Liver (tissue), 9 donors: ENCODE results near the gene XAB2. TPM values are rescaled to one million over a fixed set of nuclear protein-coding genes. Genes with fewer than 3 reads are reported as not detected.

Experiments
- DNase-seq: peaks from one replicate; pipeline ENCODE4 v3.0.0-alpha.2; 2017; ENCODE audit warnings: low spot score
- H3K27ac ChIP-seq, 2 donors: one replicate each; pipeline ENCODE4 v1.7.0; 2013; ENCODE audit warnings: inconsistent platforms in 2 of 2, low read length in 2 of 2, control low read depth in 1 of 2, low read depth in 1 of 2, mild to moderate bottlenecking in 1 of 2
- H3K27me3 ChIP-seq, 4 donors: one replicate each; pipeline versions ENCODE4 v1.6.1 to v1.7.0; 2013; ENCODE audit warnings: low read length in 3 of 4, inconsistent platforms in 1 of 4, mild to moderate bottlenecking in 1 of 4, moderate library complexity in 1 of 4; ENCODE audit not compliant: control insufficient read depth in 4 of 4, insufficient read depth in 4 of 4
- H3K36me3 ChIP-seq, 4 donors: one replicate each; pipeline versions ENCODE4 v1.6.1 to v1.7.0; 2013; ENCODE audit warnings: low read length in 3 of 4, mild to moderate bottlenecking in 3 of 4, low read depth in 1 of 4, moderate library complexity in 1 of 4; ENCODE audit not compliant: control insufficient read depth in 4 of 4, insufficient read depth in 3 of 4
- H3K4me1 ChIP-seq, 4 donors: one replicate each; pipeline versions ENCODE4 v1.6.1 to v1.7.0; 2013; ENCODE audit warnings: low read length in 3 of 4, mild to moderate bottlenecking in 3 of 4, moderate library complexity in 1 of 4; ENCODE audit not compliant: control insufficient read depth in 4 of 4, insufficient read depth in 4 of 4
- H3K4me3 ChIP-seq, 3 donors: one replicate each; pipeline versions ENCODE4 v1.6.1 to v1.7.0; 2013; ENCODE audit warnings: low read length in 3 of 3, control low read depth in 1 of 3, low read depth in 1 of 3, mild to moderate bottlenecking in 1 of 3
- H3K9ac ChIP-seq, 2 donors: one replicate each; pipeline ENCODE4 v1.7.0; 2013; ENCODE audit warnings: low read length in 2 of 2, mild to moderate bottlenecking in 2 of 2, moderate library complexity in 2 of 2, control low read depth in 1 of 2, low read depth in 1 of 2
- H3K9me3 ChIP-seq, 4 donors: one replicate each; pipeline versions ENCODE4 v1.6.1 to v1.7.0; 2013; ENCODE audit warnings: low read length in 3 of 4; ENCODE audit not compliant: control insufficient read depth in 4 of 4
- ATF3 ChIP-seq: IDR thresholded peaks from 2 replicates; pipeline ENCODE4 v1.6.1; 2016; ENCODE audit warnings: antibody characterized with exemption
- EGR1 ChIP-seq, 2 donors: IDR thresholded peaks; 2 replicates each; pipeline ENCODE4 v1.6.1; 2016 to 2018; ENCODE audit warnings: antibody characterized with exemption in 2 of 2, low read depth in 2 of 2
- FOXA1 ChIP-seq: IDR thresholded peaks from 2 replicates; pipeline ENCODE4 v1.6.1; 2016; ENCODE audit warnings: antibody characterized with exemption
- FOXA2 ChIP-seq: IDR thresholded peaks from 2 replicates; pipeline ENCODE4 v1.6.1; 2016; ENCODE audit warnings: antibody characterized with exemption
- HNF4A ChIP-seq, 2 donors: conservative IDR thresholded peaks; 2 replicates each; pipeline ENCODE4 v1.6.1; 2016; ENCODE audit warnings: antibody characterized with exemption in 2 of 2, mild to moderate bottlenecking in 2 of 2
- JUND ChIP-seq, 2 donors: IDR thresholded peaks; 2 replicates each; pipeline ENCODE4 v1.6.1; 2016; ENCODE audit warnings: antibody characterized with exemption in 2 of 2
- MAX ChIP-seq: IDR thresholded peaks from 2 replicates; pipeline ENCODE4 v1.6.1; 2016; ENCODE audit warnings: antibody characterized with exemption
- NR2F2 ChIP-seq: IDR thresholded peaks from 2 replicates; pipeline ENCODE4 v1.6.1; 2016; ENCODE audit warnings: antibody characterized with exemption
- RAD21 ChIP-seq, 2 donors: IDR thresholded peaks; 2 replicates each; pipeline ENCODE4 v1.6.1; 2016; ENCODE audit warnings: antibody characterized with exemption in 2 of 2, mild to moderate bottlenecking in 2 of 2
- RXRA ChIP-seq, 2 donors: IDR thresholded peaks; 2 replicates each; pipeline ENCODE4 v1.6.1; 2017 to 2018; ENCODE audit warnings: antibody characterized with exemption in 2 of 2, mild to moderate bottlenecking in 1 of 2
- SP1 ChIP-seq: IDR thresholded peaks from 2 replicates; pipeline ENCODE4 v1.6.1; 2018; ENCODE audit warnings: antibody characterized with exemption, mild to moderate bottlenecking
- TAF1 ChIP-seq: conservative IDR thresholded peaks from 2 replicates; pipeline ENCODE4 v1.6.1; 2016; ENCODE audit warnings: antibody characterized with exemption, mild to moderate bottlenecking
- YY1 ChIP-seq: IDR thresholded peaks from 2 replicates; pipeline ENCODE4 v1.6.1; 2016; ENCODE audit warnings: antibody characterized with exemption, mild to moderate bottlenecking
- WGBS: extraction: QIAGEN DNeasy Blood & Tissue Kit; methylation state at CpG from one replicate; pipeline ENCODE4 v1.1.7; 2013; 5-methylcytosine and 5-hydroxymethylcytosine counted together
- polyA plus RNA-seq, 2 donors: library from polyadenylated mRNA; stranded (reverse) in 1 of 2; unstranded in 1 of 2; fragments of 200-250 nt in 1 of 2; fragments of >200 nt in 1 of 2; fragmentation: Nextera tagmentation in 1 of 2; extraction: Ambion mirVana in 1 of 2; gene quantifications; one replicate each; pipeline versions ENCODE4 v1.2.1 to v1.2.3, GENCODE V29; 2013 to 2015
- total RNA-seq, 2 donors: library from RNA; depleted of rRNA; stranded (reverse); fragments of >200 nt; gene quantifications; one replicate each; pipeline ENCODE4 v1.2.3, GENCODE V29; 2014
- TF ChIP-seq, protein P1 (sequence below): fragments of 150-350 bp; IDR thresholded peaks from 2 replicates; pipeline ENCODE4 v1.5.1; 2017; ENCODE audit warnings: improper control_type of control experiment, low read depth, low read length; ENCODE audit not compliant: missing input control
- TF ChIP-seq, protein P2 (sequence below): IDR thresholded peaks from 2 replicates; pipeline ENCODE4 v1.6.1; 2016; ENCODE audit warnings: antibody characterized with exemption, mild to moderate bottlenecking
- TF ChIP-seq, protein P3 (sequence below): IDR thresholded peaks from 2 replicates; pipeline ENCODE4 v1.6.1; 2016; ENCODE audit warnings: antibody characterized with exemption
- donor health status: healthy.
- donor health status: healthy.
- donor health status: healthy.
- donor health status: healthy.
- donor health status: healthy.

Gene XAB2
- total and polyA plus RNA-seq, 4 donors = 5.1 to 21.3 (median 15.3) TPM

GRCh38 chr19:7610491-7611240, 18.7 kb downstream of the XAB2 start (continued):
- TF ChIP-seq HNF4A (conservative IDR thresholded peaks at IDR 0.05) (no peak), FOXA1 (no peak), TAF1 (no peak), SP1 (no peak), MAX (no peak), YY1 (no peak), FOXA2 (no peak), RAD21 (IDR thresholded peaks at IDR 0.05) (no peak), NR2F2 (no peak)
- TF ChIP-seq, protein P1, sequence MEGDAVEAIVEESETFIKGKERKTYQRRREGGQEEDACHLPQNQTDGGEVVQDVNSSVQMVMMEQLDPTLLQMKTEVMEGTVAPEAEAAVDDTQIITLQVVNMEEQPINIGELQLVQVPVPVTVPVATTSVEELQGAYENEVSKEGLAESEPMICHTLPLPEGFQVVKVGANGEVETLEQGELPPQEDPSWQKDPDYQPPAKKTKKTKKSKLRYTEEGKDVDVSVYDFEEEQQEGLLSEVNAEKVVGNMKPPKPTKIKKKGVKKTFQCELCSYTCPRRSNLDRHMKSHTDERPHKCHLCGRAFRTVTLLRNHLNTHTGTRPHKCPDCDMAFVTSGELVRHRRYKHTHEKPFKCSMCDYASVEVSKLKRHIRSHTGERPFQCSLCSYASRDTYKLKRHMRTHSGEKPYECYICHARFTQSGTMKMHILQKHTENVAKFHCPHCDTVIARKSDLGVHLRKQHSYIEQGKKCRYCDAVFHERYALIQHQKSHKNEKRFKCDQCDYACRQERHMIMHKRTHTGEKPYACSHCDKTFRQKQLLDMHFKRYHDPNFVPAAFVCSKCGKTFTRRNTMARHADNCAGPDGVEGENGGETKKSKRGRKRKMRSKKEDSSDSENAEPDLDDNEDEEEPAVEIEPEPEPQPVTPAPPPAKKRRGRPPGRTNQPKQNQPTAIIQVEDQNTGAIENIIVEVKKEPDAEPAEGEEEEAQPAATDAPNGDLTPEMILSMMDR = no peak

- no peak for DNase-seq
Measured at GRCh38 chr19:7607874-7608560, 21.3 kb downstream of the XAB2 start.

DNA sequence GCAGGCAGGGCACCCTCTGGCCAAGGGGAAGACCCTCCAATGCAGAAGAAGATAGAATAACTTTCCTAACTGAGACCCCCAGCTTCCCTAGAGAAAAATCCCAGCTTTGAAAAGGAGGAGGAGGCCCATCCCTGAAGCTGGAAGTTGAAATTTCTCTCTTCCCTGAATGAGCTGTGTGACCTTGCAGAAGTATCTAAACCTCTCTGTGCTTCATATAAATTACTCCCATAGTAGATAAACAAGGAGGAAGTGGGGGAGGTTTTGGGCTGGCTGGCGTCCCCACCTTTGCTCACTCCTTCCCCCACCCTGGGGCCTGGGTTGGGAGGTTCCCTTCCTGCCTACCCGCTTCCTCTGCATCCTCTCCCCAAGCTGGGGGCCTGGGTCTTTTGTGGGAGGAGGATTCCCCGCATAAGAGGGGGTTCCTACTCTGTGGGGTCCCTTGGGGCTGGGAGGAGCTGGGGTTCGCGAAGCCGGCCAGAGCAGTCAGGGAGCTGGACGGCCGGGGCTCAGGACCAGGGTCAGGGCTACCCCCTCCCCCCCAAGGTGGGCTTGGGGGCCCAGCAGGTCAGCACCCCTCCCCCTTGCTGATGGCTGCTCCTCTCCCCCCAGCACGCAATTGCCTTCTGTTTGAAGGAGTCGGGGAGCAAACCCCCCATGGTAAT, 22.0 kb downstream of the XAB2 start:
- WGBS = 90% methylated on average over 10 of the region's 10 CpGs
- Histone ChIP-seq H3K27ac (no peak overlapping the region), H3K36me3 (peaks cover 8 to 43% (median 16%) of the 10 kb centered on the region in 4 donors), H3K27me3 (no peaks in the 10 kb centered on the region), H3K9me3 (no peaks in the 10 kb centered on the region), H3K4me1 (peaks cover 0 to 3% (median under 1%) of the 10 kb centered on the region in 4 donors), H3K9ac (no peak overlapping the region), H3K4me3 (no peak overlapping the region)
- no peak for DNase-seq
- TF ChIP-seq ATF3 (no peak), NR2F2 (no peak), RXRA (IDR thresholded peaks at IDR 0.05) (no peak), RAD21 (IDR thresholded peaks at IDR 0.05) (no peak), EGR1 (IDR thresholded peaks at IDR 0.05; ENCODE audit: low read depth in 2 of 2) (no peak), FOXA1 (no peak), FOXA2 (no peak), TAF1 (no peak), JUND (IDR thresholded peaks at IDR 0.05) (no peak), HNF4A (conservative IDR thresholded peaks at IDR 0.05) (no peak), MAX (no peak), YY1 (no peak)
- TF ChIP-seq, protein P2, sequence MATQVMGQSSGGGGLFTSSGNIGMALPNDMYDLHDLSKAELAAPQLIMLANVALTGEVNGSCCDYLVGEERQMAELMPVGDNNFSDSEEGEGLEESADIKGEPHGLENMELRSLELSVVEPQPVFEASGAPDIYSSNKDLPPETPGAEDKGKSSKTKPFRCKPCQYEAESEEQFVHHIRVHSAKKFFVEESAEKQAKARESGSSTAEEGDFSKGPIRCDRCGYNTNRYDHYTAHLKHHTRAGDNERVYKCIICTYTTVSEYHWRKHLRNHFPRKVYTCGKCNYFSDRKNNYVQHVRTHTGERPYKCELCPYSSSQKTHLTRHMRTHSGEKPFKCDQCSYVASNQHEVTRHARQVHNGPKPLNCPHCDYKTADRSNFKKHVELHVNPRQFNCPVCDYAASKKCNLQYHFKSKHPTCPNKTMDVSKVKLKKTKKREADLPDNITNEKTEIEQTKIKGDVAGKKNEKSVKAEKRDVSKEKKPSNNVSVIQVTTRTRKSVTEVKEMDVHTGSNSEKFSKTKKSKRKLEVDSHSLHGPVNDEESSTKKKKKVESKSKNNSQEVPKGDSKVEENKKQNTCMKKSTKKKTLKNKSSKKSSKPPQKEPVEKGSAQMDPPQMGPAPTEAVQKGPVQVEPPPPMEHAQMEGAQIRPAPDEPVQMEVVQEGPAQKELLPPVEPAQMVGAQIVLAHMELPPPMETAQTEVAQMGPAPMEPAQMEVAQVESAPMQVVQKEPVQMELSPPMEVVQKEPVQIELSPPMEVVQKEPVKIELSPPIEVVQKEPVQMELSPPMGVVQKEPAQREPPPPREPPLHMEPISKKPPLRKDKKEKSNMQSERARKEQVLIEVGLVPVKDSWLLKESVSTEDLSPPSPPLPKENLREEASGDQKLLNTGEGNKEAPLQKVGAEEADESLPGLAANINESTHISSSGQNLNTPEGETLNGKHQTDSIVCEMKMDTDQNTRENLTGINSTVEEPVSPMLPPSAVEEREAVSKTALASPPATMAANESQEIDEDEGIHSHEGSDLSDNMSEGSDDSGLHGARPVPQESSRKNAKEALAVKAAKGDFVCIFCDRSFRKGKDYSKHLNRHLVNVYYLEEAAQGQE = no peak
- TF ChIP-seq, protein P1 = no peak
- TF ChIP-seq, protein P3, sequence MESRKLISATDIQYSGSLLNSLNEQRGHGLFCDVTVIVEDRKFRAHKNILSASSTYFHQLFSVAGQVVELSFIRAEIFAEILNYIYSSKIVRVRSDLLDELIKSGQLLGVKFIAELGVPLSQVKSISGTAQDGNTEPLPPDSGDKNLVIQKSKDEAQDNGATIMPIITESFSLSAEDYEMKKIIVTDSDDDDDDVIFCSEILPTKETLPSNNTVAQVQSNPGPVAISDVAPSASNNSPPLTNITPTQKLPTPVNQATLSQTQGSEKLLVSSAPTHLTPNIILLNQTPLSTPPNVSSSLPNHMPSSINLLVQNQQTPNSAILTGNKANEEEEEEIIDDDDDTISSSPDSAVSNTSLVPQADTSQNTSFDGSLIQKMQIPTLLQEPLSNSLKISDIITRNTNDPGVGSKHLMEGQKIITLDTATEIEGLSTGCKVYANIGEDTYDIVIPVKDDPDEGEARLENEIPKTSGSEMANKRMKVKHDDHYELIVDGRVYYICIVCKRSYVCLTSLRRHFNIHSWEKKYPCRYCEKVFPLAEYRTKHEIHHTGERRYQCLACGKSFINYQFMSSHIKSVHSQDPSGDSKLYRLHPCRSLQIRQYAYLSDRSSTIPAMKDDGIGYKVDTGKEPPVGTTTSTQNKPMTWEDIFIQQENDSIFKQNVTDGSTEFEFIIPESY = no peak

More at GRCh38 chr19:7607874-7608560, 21.3 kb downstream of the XAB2 start:
- H3K4me3 ChIP-seq = no peak overlapping the region
- H3K27ac ChIP-seq = no peak overlapping the region
- H3K27me3 ChIP-seq = no peaks in the 10 kb centered on the region
- H3K36me3 ChIP-seq = peaks cover 13 to 45% (median 16%) of the 10 kb centered on the region in 4 donors
- no peaks in the 10 kb centered on the region for H3K9me3 ChIP-seq
- 95% methylated on average over 25 of the region's 25 CpGs for WGBS
- H3K9ac ChIP-seq = no peak overlapping the region
- H3K4me1 ChIP-seq = no peaks in the 10 kb centered on the region
- TF ChIP-seq SP1 (no peak), FOXA1 (no peak)
